Suprapubic skin (tissue), 3 donors: ENCODE results near the gene LZTS2.

Source experiments
- CTCF ChIP-seq, 2 donors: fragments of 200-600 bp in 1 of 2; fragments of 450-650 bp in 1 of 2; sonication (generic) in 1 of 2; IDR thresholded peaks; one replicate each; pipeline ENCODE4 v1.5.1; 2016 to 2019; ENCODE audit warnings: antibody characterized with exemption in 2 of 2, mild to moderate bottlenecking in 1 of 2, moderate library complexity in 1 of 2
- EP300 ChIP-seq: sonication (generic); formaldehyde crosslinking; IDR thresholded peaks from one replicate; pipeline ENCODE4 v1.6.1; 2017; ENCODE audit warnings: antibody characterized with exemption

DNA sequence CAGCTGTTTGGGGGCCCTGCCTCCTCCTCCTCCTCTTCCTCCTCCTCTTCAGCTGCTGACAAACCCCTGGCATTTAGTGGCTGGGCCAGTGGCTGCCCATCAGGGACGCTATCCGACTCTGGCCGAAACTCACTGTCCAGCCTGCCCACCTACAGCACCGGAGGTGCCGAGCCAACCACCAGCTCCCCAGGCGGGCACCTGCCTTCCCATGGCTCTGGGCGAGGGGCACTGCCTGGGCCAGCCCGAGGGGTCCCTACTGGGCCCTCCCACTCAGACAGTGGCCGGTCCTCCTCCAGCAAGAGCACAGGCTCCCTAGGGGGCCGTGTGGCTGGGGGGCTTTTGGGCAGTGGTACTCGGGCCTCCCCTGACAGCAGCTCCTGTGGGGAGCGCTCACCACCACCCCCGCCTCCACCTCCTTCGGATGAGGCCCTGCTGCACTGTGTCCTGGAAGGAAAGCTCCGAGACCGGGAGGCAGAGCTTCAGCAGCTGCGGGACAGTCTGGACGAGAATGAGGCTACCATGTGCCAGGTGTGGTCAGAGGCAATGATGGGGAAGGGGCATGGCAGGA is 4.1 kb downstream of the LZTS2 start:
- TF ChIP-seq CTCF (IDR thresholded peaks at IDR 0.05) (no peak), EP300 (no peak)
